Measurements from ENCODE around the gene CIT.

The CIT gene

DNA sequence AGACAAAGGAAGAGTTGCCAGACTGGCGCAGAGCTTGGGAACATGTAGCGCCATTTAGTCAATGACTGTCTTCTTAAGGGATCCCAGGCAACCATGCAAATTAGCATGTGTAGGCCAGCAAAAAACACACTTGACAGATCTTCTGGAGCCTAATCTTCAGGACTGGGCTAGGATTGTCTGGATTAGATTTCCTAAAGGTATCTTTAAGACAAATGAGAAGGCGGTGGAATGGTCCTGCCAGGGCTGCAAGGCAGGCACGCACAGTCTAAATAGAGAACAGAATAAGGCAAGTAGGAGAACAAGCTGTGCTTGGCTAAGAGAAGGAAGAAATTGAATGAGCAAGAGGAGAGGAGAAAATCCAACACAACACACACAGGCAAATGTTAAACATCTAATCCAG is 80.0 kb downstream of the CIT start:
- DNase-seq: no peak

DNA sequence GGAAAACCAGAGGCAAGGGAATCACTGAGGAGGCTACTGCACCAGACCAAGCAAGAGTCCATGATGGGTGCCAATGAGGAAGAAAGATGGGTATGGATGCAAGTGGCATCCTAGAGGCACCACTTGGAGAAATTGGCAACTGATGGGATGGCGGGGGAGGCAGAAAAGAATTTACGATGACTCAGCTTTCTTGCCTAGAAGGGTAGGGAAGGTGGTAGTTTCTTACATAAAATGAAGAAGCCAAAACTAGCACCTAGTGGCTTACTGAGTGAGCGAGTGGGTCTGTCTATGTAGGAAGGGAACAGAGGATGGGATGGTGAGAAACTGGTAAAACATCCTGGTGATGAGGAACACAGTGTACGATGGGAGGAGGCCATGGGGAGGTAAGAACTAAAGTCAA is 80.8 kb downstream of the CIT start:
- DNase-seq: no peak

DNA sequence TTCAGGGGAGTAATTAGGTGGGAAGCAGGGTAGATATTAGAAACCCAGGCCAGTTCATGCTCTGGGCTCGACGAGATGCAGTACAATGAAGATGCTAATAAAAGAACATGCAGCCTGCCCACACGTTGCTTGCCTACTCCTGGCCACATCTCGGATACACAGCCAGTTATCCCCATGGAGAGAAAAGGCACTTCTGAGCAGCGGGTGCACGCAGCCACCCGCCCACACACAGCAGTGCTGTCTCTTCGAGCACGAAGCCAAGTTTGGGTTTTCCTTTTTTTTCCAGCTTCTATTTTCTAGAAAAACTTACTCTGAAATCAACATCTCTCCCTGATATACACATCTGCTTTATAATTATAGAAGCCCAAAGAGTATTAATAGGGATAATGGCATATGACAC is 85.7 kb downstream of the CIT start:
- no peak for DNase-seq

DNA sequence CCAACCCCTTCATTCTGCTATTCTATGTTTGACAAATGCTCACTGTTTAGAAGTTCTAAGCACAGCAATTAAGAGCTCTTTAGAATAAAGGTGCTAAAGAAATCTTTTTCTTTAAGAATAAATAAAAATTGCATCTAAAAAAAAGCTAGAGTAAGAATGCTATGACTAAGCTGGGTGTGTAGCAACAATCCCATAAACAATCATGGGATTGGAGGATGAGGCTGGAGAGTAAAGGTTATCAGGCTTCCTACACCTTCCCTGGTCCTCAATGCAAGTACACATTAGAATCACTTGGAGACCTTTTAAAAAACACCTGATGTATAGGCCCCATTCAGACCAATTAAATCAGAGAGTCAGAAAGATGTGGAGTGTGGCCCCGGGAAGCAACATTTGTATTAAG is 88.3 kb downstream of the CIT start:
- no peak for DNase-seq

DNA sequence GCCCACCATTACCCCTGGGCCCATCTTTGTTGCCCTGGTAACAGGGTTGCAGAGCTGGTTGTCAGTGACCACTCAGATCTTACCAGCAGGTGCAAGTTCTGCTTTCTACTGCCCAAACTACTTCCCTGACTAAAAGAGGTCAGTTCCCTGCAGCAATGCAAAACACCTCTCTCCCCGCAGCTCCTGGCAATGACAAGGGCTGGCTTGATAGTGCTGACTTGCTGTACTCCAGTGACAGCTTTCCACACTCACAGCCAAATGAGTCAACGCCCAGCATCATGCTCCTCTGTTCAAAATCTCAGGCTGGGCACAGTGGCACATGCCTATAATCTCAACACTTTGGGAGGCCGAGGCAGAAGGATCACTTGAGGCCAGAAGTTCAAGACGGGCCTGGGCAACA is 90.6 kb downstream of the CIT start:
- DNase-seq: no peak

DNA sequence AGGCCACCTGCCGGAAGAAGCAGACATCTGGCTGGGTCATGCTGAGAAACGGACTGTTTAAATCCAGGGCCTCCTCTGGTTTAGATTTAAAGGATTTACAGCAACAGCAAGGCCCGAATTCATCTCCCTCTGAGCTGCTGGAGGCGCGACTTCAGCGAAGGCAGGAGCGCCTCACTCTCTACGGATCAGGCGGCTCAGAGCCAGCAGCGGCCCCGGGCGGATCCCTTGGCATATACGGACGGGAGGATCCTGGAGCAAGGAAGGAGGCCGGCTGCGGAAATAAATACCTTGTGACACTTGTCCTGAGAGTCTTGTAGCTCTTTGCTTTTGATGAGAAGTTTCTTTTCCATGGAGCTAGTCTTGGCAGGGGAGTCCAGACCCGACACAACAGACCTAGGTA is 92.4 kb downstream of the CIT start:
- DNase-seq: no peak

DNA sequence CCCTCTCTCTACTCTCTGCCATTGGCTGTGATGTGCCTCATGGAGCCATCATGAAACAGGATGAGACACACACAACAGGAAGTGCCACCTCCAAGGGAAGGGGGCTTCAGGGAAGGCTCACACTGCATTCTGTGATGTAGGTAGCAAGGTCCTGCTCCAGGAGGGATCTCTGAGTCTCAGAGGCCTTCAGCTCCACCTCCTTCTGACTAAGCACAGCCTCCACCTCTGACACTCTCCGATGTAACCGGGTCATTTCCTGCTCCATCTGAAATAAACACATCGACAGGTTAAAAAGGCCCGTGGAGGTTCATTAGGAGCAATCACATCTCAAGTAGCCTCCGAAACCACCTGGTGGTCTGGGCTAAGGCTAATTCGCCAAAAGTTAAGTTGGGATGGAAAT is 93.3 kb downstream of the CIT start:
- no peak for DNase-seq

DNA sequence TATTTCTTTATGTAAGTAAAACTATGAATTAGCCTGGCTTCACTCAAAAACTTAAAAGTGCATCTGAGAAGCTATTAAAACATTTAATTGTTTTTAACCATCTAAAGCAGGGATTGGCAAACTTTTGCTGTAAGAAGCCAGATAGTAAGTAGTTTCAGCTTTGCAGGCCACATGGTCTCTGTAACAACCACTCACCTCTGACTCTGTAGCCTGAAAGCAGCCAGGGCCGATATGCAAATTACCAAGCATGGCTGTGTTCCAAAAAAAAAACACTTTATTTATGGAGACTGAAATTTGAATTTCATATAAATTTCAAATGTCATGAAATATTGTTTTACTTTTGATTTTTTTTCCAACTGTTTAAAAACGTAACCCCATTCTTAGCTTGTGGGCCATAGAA is 95.3 kb downstream of the CIT start:
- no peak for DNase-seq

DNA sequence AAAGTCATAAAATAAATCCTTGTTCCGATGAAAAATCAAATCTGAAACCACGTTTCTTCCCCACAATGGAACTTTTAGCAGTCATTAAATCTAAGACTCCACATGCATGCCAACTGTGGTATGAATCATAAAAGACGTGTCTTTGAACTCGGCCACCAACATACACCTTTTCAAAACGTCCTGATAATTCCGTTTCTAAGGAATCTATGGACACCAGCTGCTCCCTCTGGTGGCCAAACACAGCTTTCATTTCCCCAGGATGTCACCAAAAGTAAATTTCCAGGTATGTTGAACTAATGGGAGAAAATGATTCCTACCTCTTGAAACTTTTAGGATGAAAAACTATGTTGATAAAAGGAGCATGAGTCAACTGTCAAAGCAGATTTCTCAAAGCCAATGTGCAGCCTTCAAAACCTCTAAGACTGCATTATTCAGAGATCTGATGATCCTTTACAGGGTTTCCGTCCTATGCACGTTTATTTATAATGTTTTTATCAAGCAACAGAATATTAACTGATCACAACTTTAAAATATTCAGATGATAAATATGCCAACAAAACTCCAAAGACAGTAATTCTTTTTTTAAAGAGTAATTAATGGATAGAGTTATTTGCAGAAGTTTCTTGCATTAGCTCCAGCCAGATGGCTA is 96.2 kb downstream of the CIT start:
- no peak for DNase-seq

DNA sequence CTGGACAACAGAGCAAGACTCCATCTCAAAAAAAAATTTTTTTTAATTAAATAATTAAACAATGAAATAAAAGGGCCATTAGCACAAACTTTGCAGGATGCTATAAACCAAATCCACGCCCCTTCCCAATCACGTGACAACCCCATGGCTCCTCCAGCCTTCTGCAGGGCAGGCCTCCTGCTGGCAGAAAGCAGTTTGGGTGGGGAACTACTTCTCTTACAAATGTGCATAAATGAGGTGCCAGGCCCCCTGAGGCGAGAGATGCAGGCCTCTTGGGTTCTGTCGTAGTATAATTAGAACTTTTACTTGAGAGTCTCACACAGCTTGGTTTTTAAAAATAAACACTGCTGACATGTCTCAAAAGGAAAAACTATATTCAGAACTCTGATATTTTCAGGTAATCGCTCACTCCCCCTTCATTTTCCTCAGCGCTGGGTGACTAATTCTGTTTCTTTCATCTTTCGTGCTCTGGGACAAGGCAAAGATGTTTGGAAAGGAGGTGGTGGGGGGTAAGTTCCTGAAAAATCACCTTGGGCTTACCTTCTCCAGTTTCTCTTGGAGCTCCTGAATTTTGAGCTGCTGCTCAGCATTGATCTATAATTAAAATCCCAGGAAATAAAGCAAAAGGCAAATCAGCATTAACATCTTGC is 101.7 kb downstream of the CIT start:
- no peak for DNase-seq

DNA sequence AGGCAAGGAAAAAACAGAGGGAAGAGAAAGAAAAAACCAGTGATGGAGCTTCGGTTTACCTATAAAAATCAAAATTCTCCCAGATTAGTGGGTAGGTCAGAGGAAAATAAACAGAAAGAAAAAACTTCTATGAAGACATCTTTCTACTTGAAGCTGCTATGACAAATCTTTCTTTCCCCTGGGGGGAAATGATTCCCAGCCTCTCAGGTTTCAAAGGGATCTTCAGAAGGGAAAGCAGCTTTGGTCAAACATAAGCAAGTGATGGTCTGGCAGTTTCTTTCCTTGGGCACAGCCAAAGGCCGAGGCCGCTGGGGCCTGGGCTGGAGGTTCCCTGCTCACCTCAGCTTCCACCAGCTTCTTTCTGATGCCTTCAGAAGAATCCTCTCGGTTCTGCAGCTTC is 104.7 kb downstream of the CIT start:
- no peak for DNase-seq

DNA sequence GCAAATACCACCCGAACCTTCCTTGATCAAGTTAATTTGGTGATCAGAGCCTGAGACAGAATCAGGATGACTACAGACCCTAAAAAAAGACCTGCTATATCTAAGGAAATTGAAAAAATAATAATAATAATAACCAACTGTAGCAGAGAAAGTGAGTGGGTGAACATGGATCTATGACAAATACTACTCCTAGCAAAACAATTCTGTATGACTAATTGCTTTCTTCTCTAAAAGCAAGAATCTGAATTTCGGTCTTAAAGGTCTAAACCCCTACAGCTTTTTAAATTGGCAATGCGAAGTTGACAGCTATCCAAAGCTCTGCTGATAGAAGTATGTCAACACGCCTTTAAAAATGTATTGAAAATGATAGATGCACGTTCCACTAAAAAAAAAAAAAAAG is 107.0 kb downstream of the CIT start:
- no peak for DNase-seq

DNA sequence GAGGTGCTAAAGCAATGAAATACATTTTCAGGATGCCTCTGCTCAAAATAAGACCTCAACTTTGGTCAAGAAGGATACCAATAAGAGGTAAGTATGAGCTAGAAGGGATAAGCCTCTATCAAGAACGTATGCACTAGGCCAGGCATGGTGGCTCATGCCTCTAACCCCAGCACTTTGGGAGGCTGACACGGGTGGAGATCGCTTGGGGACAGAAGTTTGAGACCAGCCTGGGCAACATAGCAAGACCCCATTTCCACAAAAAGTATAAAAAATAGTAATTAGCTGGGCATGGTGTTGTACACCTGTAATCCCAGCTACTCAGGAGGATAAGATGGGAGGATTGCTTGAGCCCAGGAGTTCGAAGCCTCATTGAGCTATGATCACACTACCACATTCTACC is 114.5 kb downstream of the CIT start:
- DNase-seq: no peak

DNA sequence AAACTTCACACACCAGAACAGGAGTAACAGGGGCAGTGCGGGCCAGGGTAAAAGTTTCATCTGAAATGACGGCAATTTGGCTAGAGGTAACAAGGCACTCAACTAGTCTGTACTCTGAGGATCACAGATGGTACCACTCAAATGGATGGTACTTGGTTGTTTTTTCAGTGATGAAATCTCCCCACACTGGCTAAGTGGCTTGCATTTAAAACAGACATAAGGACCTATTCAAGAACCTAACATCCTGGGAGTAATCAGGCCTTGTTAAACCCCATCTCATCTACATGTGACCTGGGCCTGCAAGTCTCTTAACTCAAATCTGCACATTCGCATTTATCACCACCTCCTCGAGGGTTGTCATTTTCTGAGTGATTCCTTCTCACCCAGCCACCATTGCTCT is 118.4 kb downstream of the CIT start:
- DNase-seq: no peak

DNA sequence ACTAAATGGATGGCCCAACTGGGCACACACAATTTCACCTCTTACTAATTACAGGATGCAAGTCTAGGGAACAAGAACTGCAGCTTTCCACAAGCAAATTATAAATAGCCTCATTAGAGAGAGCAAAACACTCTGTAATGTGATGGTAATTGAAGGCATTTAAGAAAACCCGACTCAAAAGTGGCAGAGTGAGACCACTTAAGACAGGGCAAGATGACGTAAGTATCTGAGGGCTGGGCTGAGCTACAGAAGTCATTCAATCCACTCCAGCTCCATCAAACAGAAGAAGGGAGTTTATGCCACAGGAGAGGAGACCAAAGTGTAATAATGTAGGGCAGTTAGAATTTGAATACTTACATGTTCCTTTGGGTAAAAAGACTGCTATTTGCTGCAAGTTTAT is 118.9 kb downstream of the CIT start:
- DNase-seq: no peak

DNA sequence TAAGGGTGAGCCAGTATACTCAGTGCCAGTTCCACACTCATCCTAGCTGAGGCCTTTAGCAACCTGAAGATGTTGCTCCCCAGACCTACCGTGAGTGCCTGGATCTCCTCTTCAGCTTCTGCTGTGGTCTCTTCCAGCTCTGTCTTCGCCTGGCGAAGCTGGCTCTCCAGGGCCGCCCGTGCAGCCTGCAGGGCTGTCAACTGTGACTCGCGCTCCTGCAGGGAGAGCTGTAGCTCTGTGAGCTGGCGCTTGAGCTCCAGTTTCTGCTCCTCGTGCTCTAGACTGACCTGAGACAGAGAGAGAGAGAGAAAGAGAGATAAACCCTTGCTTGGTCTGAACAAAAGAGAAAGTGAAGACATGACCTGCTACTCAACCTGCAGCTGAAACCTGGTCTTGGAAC is 125.2 kb downstream of the CIT start:
- DNase-seq: no peak

DNA sequence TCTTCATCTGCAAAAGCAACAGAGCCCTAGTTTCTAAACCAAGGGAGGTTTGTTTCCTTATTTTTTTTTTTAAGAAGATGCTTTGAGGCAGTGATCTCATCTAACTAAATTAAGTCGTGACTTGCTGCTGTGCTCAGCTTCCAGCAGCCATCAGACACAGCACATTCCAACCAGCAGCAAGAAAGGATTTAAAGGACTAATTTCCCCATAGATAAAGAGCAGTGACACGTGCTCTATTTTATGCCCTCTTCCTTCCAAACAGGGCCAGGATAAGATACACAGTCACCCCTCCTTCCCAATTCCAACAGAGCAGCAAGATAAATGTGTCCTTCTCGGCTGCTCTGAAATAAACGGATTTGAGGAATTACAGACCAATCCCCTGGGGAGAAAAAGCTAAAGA is 127.5 kb downstream of the CIT start:
- DNase-seq: no peak

DNA sequence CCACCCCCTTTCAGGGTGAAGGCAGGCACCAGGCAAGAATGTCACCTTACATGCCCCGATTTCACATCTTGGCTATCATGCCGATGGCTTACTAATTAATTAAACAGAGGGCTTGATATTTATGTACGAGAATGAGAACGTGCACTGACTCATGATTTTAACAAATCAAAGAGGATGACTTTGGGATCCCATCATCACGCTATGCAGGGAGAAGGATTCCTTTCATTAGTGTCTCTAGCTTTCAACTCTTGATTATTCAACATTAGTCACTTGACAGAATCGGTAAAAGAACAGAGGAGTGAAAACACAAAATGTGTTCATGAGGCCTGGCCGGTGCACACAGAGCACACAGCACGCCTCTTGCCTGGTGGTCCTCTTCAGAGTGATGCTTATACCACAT is 128.6 kb downstream of the CIT start:
- no peak for DNase-seq

DNA sequence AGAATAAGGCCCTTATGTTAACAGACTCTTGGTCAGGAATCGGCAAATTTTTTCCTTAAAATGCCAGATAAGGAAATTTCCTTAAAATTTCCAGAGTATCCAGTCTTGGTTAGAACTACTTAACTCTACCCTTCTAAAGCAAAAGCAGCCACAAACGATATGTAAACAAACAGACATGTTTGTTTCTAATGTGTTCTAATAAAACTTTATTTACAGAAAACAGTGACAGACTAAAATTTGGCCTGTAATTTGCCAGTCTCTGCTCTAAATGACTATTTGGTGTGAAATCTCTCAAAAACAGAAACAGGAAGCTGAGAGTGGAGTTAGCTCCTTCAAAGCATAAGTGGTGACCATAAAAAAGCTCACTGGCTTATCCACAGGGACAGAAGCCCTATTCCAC is 131.0 kb downstream of the CIT start:
- no peak for DNase-seq

DNA sequence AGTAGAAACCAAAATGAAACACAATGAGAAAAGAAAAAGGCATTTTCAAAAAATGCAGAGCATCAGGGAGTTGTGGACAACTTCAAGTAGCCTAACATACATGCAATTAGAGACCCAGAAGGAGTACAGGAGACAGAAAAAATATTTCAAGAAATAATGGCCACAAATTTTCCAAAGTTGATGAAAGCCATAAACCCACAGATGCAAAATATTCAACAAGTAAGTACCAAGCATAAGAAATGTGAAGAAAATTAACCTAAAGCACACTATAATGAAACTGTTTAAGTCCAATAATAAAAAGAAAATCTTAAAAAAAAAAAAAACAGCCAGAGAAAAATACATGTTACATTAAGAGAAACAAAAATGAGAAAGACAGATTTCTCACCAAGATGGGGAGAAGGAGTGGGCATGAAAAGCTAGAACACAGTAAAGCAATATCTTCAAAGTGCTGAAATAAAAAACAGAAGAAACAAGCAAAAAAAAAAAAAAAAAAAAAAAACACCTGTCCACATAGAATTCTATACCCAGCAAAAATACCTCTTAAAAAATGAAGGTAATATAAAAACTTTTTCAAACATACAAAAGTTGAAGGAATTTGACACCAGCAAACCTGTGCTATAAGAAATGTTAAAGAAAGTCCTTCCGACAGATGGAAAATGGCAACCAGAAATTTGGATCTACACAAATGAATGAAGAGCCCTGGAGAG is 132.1 kb downstream of the CIT start:
- DNase-seq: no peak

DNA sequence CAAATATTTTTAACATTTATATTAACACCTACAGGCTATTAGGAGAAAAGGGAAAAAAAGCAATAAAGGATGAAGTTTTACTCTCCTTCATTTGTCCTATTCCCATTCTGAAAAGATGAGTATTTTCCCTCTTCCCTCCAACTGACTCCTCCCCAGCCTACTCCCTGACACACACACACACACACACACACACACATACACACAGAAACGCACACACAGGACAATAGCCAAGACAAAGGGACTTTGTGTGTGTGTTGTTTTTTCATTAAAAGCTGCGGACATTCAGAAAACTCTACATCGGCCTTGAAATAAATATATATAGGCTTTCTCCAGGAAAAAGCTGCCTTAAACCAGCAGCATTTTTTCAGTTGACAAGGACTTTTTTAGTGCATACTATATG is 134.4 kb downstream of the CIT start:
- DNase-seq: no peak

DNA sequence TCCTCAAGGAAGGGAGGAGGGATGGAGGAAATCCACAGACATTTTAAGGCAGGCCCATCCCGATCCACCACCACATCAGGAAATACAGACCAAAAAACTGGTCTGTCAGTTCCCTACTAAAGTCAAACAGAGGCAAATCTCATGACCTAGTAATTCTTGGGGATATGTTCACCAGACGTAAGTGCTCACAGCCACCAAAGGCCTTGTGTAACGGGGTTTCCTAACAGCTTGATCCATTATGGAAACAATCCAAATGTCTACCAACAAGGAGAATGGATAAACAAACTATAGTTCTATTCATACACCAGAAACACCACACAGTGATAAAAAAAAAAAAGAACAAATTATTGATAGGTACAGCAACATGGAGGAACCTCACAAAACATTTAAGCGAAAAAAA is 136.3 kb downstream of the CIT start:
- DNase-seq: no peak

DNA sequence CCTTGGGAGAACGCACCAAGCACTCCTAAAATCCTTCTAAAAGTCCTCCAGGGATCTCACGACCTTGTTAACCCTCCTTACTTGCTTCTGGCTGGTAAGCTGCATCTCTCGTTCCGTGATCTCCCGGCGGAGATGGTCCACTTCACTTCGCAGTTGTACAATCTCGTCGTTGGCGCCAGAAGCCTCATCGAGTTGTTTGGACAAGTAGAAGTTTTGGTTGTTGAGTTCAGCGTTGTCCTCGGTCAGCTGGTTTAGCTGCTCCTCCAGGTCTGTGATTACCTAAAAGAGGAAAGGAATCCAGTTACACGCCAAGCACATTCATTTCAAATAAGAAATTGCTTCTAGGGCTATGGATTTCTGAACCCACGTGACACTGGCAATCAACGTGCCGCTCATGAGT is 142.0 kb downstream of the CIT start:
- no peak for DNase-seq

DNA sequence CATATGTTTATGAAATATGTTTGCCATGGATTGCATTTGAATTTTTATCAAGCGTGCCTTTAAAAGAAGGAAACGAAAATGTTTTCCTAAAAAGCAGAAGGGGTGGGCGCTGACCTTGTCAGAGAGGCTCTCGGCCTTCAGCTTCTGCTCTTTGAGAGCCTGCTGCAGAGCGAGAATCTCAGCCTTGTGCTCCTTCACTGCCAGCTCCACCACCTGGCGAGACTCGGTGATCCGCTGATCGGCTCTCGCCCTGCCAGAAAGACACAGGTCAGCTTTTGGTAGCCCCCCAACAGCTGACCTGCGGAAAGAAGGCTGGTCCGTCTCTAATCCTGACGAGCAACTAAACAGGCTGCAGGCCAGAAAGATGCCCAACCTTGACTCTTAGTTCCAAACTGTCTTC is 146.7 kb downstream of the CIT start:
- DNase-seq: no peak

DNA sequence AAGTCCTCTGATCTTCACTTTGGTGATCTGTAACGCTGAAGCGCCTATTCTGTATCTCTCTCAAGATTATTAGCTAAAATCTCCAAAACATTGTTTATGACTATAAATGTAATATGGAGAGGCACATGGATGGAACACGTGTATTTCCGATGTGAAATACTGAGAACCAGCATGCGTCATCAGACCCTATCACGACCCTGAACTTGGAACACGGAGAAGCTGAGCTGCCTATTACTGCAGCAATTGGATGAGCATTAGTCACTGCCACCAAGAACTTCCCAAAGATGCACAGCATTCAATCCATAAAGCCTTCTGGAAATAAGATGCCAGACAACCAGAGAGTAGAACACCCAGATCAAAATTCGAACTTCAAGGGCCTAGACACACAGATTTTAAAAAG is 147.2 kb downstream of the CIT start:
- no peak for DNase-seq

All from NCI-H446 treated with DMSO at 0.1 percent for 48 hours (cell line).